H1 (cell line): ENCODE data around the gene SLC6A18. TPM values are rescaled to one million over a fixed set of nuclear protein-coding genes. Genes with fewer than 3 reads are reported as not detected.

Experiments
- BRCA1 ChIP-seq: IDR thresholded peaks from 2 replicates; pipeline ENCODE4 v1.6.1; 2012; ENCODE audit warnings: low read depth, low read length, improper control_type of control experiment
- CEBPB ChIP-seq: IDR thresholded peaks from 2 replicates; pipeline ENCODE4 v1.6.1; 2012; ENCODE audit warnings: low read depth, low read length
- EP300 ChIP-seq, 2 experiments: IDR thresholded peaks; 1 replicate in 1 of 2; 2 replicates in 1 of 2; pipeline ENCODE4 v1.6.1; 2011 to 2012; ENCODE audit warnings: low read depth in 2 of 2, low read length in 2 of 2, mild to moderate bottlenecking in 2 of 2, borderline replicate concordance in 1 of 2, inconsistent platforms in 1 of 2, moderate library complexity in 1 of 2
- PHF8 ChIP-seq: fragments of 200-600 bp; sonication (generic); conservative IDR thresholded peaks from 2 replicates; pipeline ENCODE4 v1.7.1; 2012; ENCODE audit warnings: low read depth, mild to moderate bottlenecking, inconsistent platforms, low read length, moderate library complexity
- POLR2AphosphoS5 ChIP-seq: IDR thresholded peaks from 2 replicates; pipeline ENCODE4 v1.6.1; 2011; ENCODE audit warnings: low read depth, low read length
- POU5F1 ChIP-seq: IDR thresholded peaks from 2 replicates; pipeline ENCODE4 v1.6.1; 2011; ENCODE audit warnings: low read depth, mild to moderate bottlenecking, low read length, moderate library complexity
- RBBP5 ChIP-seq: IDR thresholded peaks from 2 replicates; pipeline ENCODE4 v1.7.1; 2012; ENCODE audit warnings: low read depth, mild to moderate bottlenecking, inconsistent platforms, low read length, moderate library complexity, borderline replicate concordance
- SIRT6 ChIP-seq: IDR thresholded peaks from one replicate; pipeline ENCODE4 v1.7.1; 2012; ENCODE audit warnings: low read length, inconsistent platforms
- SP4 ChIP-seq: IDR thresholded peaks from 2 replicates; pipeline ENCODE4 v1.6.1; 2012; ENCODE audit warnings: low read length, inconsistent platforms
- TEAD4 ChIP-seq: IDR thresholded peaks from 2 replicates; pipeline ENCODE4 v1.6.1; 2012; ENCODE audit warnings: low read depth, low read length, inconsistent platforms, mixed read lengths
- polyA plus RNA-seq, 7 experiments: library from polyadenylated mRNA; depleted of rRNA in 3 of 7; stranded (reverse) in 5 of 7; unstranded in 2 of 7; fragments of >200 nt in 5 of 7; fragments of 200-250 nt in 2 of 7; gene quantifications; 1 replicate in 5 of 7; 2 replicates in 1 of 7; 4 replicates in 1 of 7; pipeline versions ENCODE4 v1.2.1 to v1.2.3, GENCODE V29; 2011 to 2013; ENCODE audit warnings: missing spikeins in 2 of 7, mixed read lengths in 2 of 7
- total RNA-seq: library from RNA; stranded (reverse); fragmentation: NEBNext Ultra II Directional; extraction: Animal tissue kit (Norgen Biotek cat#: 25700); gene quantifications from 2 replicates; pipeline ENCODE4 v1.2.1, GENCODE V29; 2021

SLC6A18 gene
- total and polyA plus RNA-seq, 2 of the 8 experiments (the other 6 are each of a cell fraction or from before 2014, with no cell fraction given), result not detected

DNA sequence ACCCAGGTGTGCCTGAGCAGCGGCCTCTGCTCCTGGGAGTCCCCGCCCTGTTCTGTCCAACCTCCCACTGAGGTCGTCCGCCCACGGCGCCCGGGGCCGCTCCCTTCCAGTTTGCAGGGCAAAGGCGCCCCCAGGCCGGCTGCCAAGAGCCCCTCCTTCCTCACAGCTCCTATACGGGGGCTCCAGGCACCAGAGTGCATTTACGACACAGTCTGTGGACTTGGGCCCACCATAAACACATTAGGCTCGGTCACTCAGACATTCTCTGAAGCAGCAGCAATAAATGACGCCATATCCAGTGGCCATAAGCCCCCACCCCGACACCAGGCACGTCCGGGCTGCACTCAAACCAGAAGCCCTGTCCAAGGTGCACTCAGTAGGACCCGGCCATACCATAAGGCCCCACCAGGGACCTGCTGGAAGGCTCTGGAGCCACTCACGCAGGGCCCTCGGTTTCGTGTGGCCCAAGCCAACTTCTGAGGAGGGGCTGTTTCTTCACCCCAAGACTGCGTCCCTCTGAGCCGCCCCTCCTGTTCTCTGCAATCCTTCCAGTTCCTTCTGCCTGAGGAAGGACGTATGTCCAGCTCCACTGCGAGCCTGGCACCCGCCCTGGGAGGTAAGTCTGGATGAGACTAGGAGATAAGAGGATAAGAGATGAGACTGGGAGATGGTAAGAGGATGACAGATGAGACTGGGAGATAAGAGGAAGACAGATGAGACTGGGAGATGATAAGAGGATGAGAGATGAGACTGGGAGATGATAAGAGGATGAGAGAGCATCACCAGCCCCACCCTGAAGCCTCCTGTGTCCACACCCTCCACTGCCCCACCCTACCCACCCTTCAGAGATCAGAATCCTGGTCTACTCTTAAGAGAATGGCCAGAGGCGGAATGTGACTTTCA, 26.7 kb downstream of the SLC6A18 start (continued):
- TF ChIP-seq SP4, result no peak
- TF ChIP-seq POLR2AphosphoS5, result no peak
- no peak for TF ChIP-seq POU5F1
- TF ChIP-seq PHF8, result no peak
- TF ChIP-seq SIRT6, result no peak
- no peak for TF ChIP-seq BRCA1
- TF ChIP-seq EP300 (IDR thresholded peaks at IDR 0.05; ENCODE audit: borderline replicate concordance in 1 of 2, low read depth in 2 of 2, low read length in 2 of 2), result no peak
- no peak for TF ChIP-seq TEAD4
- no peak for TF ChIP-seq RBBP5
- TF ChIP-seq CEBPB, result no peak
